GM12801 (cell line): ENCODE results near the gene SLC2A10.

Source experiments
- TF ChIP-seq, protein P1 (sequence below): IDR thresholded peaks from one replicate; pipeline ENCODE4 v1.5.1; 2011; ENCODE audit warnings: control low read depth; ENCODE audit not compliant: insufficient read length; ENCODE audit errors: extremely low read depth

Gene SLC2A10

DNA sequence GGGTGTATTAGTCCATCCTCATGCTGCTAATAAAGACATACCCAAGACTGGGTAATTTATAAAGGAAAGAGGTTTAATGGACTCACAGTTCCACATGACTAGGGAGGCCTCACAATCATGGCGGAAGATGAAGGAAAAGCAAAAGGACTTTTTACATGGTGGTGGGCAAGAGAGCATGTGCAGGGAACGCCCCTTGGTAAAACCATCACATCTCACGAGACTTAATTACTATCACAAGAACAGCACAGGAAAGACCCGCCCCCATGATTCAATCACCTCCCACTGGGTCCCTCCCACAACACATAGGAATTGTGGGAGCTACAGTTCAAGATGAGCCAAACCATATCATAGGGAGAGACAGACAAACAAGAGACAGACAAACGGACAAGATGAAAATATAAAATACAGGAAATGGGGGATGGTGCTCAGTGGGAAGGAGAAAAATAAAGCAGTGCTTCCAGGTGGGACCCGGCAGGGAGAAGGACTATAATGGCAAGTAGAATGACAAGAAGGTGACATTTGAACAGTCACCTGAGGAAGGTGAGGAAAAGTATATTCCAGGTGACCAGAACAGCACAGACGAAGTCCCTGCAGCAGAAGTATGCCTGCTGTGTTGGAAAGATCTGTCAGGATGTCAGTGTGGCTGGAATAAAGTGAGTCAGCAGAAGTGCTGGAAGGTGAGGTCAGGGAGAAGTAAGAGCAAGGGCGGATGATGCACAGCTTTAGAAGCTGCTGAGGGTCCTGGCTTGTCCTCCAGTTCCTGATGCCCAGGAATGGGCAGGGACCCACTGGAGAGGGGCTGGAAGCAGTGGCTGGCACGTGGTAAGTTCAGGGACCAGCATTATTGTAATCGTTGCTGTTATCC, 61.1 kb downstream of the SLC2A10 start:
- TF ChIP-seq, protein P1, sequence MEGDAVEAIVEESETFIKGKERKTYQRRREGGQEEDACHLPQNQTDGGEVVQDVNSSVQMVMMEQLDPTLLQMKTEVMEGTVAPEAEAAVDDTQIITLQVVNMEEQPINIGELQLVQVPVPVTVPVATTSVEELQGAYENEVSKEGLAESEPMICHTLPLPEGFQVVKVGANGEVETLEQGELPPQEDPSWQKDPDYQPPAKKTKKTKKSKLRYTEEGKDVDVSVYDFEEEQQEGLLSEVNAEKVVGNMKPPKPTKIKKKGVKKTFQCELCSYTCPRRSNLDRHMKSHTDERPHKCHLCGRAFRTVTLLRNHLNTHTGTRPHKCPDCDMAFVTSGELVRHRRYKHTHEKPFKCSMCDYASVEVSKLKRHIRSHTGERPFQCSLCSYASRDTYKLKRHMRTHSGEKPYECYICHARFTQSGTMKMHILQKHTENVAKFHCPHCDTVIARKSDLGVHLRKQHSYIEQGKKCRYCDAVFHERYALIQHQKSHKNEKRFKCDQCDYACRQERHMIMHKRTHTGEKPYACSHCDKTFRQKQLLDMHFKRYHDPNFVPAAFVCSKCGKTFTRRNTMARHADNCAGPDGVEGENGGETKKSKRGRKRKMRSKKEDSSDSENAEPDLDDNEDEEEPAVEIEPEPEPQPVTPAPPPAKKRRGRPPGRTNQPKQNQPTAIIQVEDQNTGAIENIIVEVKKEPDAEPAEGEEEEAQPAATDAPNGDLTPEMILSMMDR: no peak

DNA sequence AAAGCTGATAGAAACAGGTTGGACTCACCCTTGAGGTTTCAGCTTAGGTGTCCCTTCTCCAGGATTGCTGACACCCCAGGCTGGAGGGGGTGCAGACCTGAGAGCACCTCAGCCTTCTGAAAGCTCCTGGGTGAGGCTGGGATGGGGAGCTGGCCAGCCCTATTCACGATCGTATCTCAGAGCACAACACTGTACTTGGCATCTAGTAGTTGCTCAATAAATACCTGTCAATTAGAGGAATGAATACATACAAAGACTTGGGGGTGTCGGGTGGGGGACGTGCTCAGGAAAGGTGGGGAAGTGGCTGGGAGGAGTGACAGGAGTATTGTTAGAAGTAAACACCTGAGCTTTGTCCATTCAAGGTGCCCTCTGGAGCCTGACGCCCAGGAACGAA, 61.7 kb downstream of the SLC2A10 start:
- TF ChIP-seq, protein P1: no peak

DNA sequence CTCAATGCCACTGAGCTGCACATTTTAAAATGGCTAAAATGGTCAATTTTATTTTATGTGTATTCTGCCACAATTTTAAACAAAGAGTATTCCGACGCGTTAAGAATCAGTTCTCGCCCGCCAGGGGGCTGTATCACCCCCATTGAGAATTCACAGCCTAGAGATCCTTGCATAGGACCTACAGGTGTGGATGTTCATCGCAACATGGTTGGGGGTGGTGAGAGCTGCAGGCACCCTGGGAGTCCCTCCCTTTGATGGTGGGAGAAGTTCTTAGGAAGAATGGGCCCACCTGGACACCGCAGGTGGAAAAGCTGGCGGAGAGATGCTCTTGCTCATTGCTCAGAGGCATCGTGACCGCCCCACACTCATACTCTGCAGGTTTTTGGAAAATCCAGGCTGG, 63.5 kb downstream of the SLC2A10 start:
- TF ChIP-seq, protein P1: no peak

DNA sequence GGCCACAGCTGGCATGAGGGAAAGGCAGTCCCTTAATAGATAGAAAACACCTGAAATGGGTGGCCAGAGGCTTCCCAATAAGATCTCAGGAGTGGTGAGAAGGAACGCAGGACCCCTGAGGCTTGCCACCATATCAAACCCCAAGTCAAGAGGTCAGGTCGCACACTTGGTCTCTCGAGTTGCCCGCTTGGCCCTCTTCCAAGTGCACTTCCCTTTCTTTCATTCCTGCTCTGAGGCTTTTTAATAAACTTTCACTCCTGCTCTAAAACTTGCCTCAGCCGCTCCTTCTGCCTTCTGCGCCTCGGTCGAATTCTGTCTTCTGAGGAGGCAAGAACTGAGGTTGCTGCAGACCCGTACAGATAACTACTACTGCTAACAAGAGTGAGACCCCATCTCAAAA, 64.2 kb downstream of the SLC2A10 start:
- TF ChIP-seq, protein P1: no peak

DNA sequence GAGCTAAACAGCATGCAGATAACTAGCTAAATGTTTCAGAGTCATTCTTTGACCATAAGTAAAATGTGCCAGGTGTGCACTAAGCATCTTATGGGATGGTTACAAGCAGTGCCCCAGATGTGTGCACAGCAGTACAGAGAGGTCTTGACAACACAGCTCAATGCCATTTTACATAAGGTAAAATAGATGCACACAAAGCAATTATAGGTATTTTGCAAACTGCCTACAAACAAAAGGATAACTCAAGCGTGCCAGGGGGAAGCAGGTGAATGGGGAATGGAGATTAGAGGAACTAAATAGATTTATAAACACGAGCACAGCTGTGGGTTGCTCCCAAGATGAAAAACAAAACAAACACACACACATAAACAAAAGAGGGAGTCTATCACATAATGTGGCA, 64.8 kb downstream of the SLC2A10 start:
- TF ChIP-seq, protein P1: no peak

DNA sequence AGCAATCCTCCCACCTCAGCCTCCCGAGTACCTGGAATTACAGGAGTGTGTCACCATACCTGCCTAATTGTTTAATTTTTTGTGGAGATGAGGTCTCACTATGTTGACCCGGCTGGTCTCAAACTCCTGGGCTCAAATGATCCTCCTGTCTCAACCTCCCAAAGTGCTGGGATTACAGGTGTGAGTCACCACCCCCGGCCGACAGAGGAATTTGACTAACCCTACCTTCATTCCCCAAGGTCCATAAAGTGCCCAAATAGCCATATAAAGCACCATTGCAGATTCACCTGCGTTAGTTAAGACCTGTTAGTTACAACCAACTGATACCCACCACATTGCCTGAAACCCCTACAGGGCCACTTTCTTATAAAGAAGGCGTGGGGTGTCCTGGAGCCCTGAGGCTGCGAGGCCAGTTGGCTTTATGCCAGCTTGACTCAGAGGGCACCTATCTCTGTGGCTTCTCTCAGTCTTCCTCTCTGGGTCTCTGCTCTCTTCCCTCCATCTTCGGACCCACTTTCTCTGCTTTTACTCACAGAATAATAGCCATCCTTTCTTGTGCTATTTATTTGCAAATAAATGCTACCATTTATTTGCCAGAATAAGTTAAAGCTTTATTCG, 65.6 kb downstream of the SLC2A10 start:
- TF ChIP-seq, protein P1: no peak

DNA sequence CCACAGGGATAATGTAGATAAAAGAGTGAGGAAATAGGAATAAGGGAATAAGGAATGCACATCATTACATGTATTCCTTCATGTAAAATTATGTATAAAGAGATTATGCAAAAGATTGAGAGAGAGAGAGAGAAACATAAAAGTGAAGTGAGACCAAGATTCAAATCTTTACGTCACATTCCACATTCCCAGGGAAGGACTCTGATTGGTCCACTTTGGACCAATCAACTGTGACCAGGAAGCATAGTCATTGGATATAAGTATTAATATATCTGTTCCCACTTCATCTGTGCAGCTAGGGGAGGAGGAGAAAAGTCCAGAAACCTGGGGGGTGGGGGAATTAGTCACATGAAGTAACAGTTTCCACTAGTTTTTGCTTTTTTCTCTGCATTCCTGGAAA, 66.4 kb downstream of the SLC2A10 start:
- TF ChIP-seq, protein P1: no peak
